Neural cell (in vitro differentiated cells): Measurements from ENCODE around the gene FABP7. TPM values are rescaled to one million over a fixed set of nuclear protein-coding genes. Genes with fewer than 3 reads are reported as not detected.

Experiments
- H2AFZ ChIP-seq: fragments of 200-600, 300-800 bp; sonication (generic), shearing (Covaris generic); 2 replicates; pipeline ENCODE4 v1.6.0; 2014; ENCODE audit warnings: low read depth, mild to moderate bottlenecking, antibody characterized with exemption, low read length, moderate library complexity
- H3F3A ChIP-seq: fragments of 200-600 bp; shearing (Covaris generic); 2 replicates; pipeline ENCODE4 v1.6.1; 2016; ENCODE audit warnings: mild to moderate bottlenecking, moderate library complexity, mixed read lengths, antibody characterized with exemption, low read length; ENCODE audit not compliant: insufficient read depth, poor library complexity, severe bottlenecking
- H3K27ac ChIP-seq: fragments of 200-600, 300-800 bp; sonication (generic), shearing (Covaris generic); 2 replicates; pipeline ENCODE4 v1.5.1; 2014; ENCODE audit warnings: mild to moderate bottlenecking, low read length, moderate library complexity
- H3K27me3 ChIP-seq: fragments of 300-800, 200-600 bp; sonication (generic), shearing (Covaris generic); 2 replicates; pipeline ENCODE4 v1.6.0; 2014; ENCODE audit warnings: mild to moderate bottlenecking, low read depth, low read length, moderate library complexity; ENCODE audit not compliant: insufficient read depth
- H3K36me3 ChIP-seq: fragments of 300-800, 200-600 bp; sonication (generic), shearing (Covaris generic); 2 replicates; pipeline ENCODE4 v1.5.1; 2014; ENCODE audit warnings: mild to moderate bottlenecking, antibody characterized with exemption, low read length, moderate library complexity; ENCODE audit not compliant: insufficient read depth
- H3K4me2 ChIP-seq: fragments of 300-800, 200-600 bp; sonication (generic), shearing (Covaris generic); 2 replicates; pipeline ENCODE4 v1.6.0; 2014; ENCODE audit warnings: mild to moderate bottlenecking, low read length
- H3K4me3 ChIP-seq: fragments of 300-800, 200-600 bp; sonication (generic), shearing (Covaris generic); 2 replicates; pipeline ENCODE4 v1.5.1; 2014; ENCODE audit warnings: mild to moderate bottlenecking, low read length, moderate library complexity
- H3K79me2 ChIP-seq: fragments of 200-600 bp; shearing (Covaris generic); replicated peaks from 2 replicates; pipeline ENCODE4 v1.6.0; 2014; ENCODE audit warnings: mild to moderate bottlenecking, low read length, moderate library complexity; ENCODE audit not compliant: insufficient read depth
- H3K9ac ChIP-seq: fragments of 300-800, 200-600 bp; sonication (generic), shearing (Covaris generic); 2 replicates; pipeline ENCODE4 v1.6.1; 2016; ENCODE audit warnings: mild to moderate bottlenecking, low read length, mixed read lengths
- H3K9me2 ChIP-seq: fragments of 200-600 bp; shearing (Covaris generic); 2 replicates; pipeline ENCODE4 v1.6.1; 2016; ENCODE audit warnings: mild to moderate bottlenecking, low read length, mixed read lengths; ENCODE audit not compliant: insufficient read depth
- H3K9me3 ChIP-seq: fragments of 200-600, 300-800 bp; sonication (generic), shearing (Covaris generic); 2 replicates; pipeline ENCODE4 v1.6.1; 2016; ENCODE audit warnings: mild to moderate bottlenecking, mixed run types, low read length, moderate library complexity, mixed read lengths
- H4K20me1 ChIP-seq: fragments of 200-600 bp; shearing (Covaris generic); 2 replicates; pipeline ENCODE4 v1.6.1; 2016; ENCODE audit warnings: mild to moderate bottlenecking, mixed run types; ENCODE audit not compliant: insufficient read depth
- EP300 ChIP-seq: fragments of 450-650 bp; conservative IDR thresholded peaks from 2 replicates; pipeline ENCODE4 v1.6.1; 2014; ENCODE audit warnings: antibody characterized with exemption, mild to moderate bottlenecking, moderate library complexity; ENCODE audit not compliant: poor library complexity, severe bottlenecking
- EZH2 ChIP-seq: fragments of 200-600, 300-800 bp; shearing (Covaris generic), sonication (generic); IDR thresholded peaks from 2 replicates; pipeline ENCODE4 v1.6.1; 2014; ENCODE audit warnings: antibody characterized with exemption, low read length, borderline replicate concordance, mild to moderate bottlenecking; ENCODE audit not compliant: insufficient read depth, poor library complexity, severe bottlenecking
- MXI1 ChIP-seq: fragments of 450-650 bp; conservative IDR thresholded peaks from 2 replicates; pipeline ENCODE4 v1.6.1; 2014; ENCODE audit warnings: antibody characterized with exemption, mild to moderate bottlenecking; ENCODE audit not compliant: poor library complexity, severe bottlenecking
- POLR2AphosphoS5 ChIP-seq: IDR thresholded peaks from 2 replicates; pipeline ENCODE4 v1.6.1; 2012
- RAD21 ChIP-seq: fragments of 450-650 bp; conservative IDR thresholded peaks from 2 replicates; pipeline ENCODE4 v1.6.1; 2014; ENCODE audit warnings: antibody characterized with exemption, mild to moderate bottlenecking, moderate library complexity
- SMC3 ChIP-seq: fragments of 450-650 bp; conservative IDR thresholded peaks from 2 replicates; pipeline ENCODE4 v1.6.1; 2014; ENCODE audit warnings: antibody characterized with exemption, mild to moderate bottlenecking, moderate library complexity; ENCODE audit not compliant: poor library complexity
- TAF1 ChIP-seq: IDR thresholded peaks from 2 replicates; pipeline ENCODE4 v1.6.1; 2012; ENCODE audit warnings: low read depth
- polyA plus RNA-seq: library from polyadenylated mRNA; depleted of rRNA; stranded (reverse); fragments of >200 nt; gene quantifications from 2 replicates; pipeline ENCODE4 v1.2.3, GENCODE V29; 2014
- TF ChIP-seq, protein P1 (sequence below): fragments of 450-650 bp; IDR thresholded peaks from 2 replicates; pipeline ENCODE4 v1.5.1; 2014; ENCODE audit warnings: antibody characterized with exemption, mild to moderate bottlenecking, moderate library complexity; ENCODE audit not compliant: poor library complexity, severe bottlenecking
- TF ChIP-seq, protein P2 (sequence below): IDR thresholded peaks from 2 replicates; pipeline ENCODE4 v1.6.1; 2012; ENCODE audit warnings: borderline replicate concordance

The FABP7 gene
- polyA plus RNA-seq, 1 donor from 2014 or later: 37.2 TPM

- H3K9me3 ChIP-seq: no peaks in the 10 kb centered on the region
- H3K79me2 ChIP-seq: no peaks in the 10 kb centered on the region
- no peak overlapping the region for H2AFZ ChIP-seq
- TF ChIP-seq SMC3 (no peak), EZH2 (no peak), POLR2AphosphoS5 (no peak), TAF1 (no peak), MXI1 (no peak), EP300 (no peak), RAD21 (no peak)
- TF ChIP-seq, protein P1, sequence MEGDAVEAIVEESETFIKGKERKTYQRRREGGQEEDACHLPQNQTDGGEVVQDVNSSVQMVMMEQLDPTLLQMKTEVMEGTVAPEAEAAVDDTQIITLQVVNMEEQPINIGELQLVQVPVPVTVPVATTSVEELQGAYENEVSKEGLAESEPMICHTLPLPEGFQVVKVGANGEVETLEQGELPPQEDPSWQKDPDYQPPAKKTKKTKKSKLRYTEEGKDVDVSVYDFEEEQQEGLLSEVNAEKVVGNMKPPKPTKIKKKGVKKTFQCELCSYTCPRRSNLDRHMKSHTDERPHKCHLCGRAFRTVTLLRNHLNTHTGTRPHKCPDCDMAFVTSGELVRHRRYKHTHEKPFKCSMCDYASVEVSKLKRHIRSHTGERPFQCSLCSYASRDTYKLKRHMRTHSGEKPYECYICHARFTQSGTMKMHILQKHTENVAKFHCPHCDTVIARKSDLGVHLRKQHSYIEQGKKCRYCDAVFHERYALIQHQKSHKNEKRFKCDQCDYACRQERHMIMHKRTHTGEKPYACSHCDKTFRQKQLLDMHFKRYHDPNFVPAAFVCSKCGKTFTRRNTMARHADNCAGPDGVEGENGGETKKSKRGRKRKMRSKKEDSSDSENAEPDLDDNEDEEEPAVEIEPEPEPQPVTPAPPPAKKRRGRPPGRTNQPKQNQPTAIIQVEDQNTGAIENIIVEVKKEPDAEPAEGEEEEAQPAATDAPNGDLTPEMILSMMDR: no peak
- no peaks in the 10 kb centered on the region for H3K9me2 ChIP-seq
- H3K36me3 ChIP-seq: no peaks in the 10 kb centered on the region
- H3K4me2 ChIP-seq: no peak overlapping the region
- H3K27me3 ChIP-seq: no peaks in the 10 kb centered on the region
- no peak overlapping the region for H3K9ac ChIP-seq
- no peak overlapping the region for H3K27ac ChIP-seq
- no peaks in the 10 kb centered on the region for H3F3A ChIP-seq
- H4K20me1 ChIP-seq: no peaks in the 10 kb centered on the region
- no peak overlapping the region for H3K4me3 ChIP-seq
Measured at GRCh38 chr6:122821095-122821494, 41.6 kb downstream of the FABP7 start.

DNA sequence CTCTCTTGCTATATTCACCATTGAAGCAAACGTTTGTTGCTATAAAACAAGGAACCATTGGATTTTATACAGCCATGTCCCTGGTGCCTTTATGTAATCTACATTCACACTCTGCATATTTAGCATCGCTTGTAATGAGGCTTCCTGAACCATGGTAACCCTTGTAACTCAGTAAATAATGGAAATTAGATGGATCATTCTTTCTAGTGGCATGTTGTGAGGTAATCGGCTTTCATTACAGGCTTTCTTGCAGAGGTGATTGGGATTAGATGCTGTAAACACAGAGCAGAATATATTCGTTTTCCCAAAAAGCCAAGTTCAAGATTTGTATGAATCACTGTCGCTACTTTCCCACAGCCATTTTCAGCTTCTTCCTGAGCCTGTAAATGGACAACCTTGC is 45.6 kb downstream of the FABP7 start:
- Histone ChIP-seq H4K20me1 (no peaks in the 10 kb centered on the region), H3K9me2 (no peaks in the 10 kb centered on the region), H2AFZ (no peak overlapping the region), H3K36me3 (no peaks in the 10 kb centered on the region), H3K4me2 (no peak overlapping the region), H3K79me2 (no peaks in the 10 kb centered on the region), H3F3A (no peaks in the 10 kb centered on the region), H3K4me3 (no peak overlapping the region), H3K9me3 (no peaks in the 10 kb centered on the region), H3K27me3 (no peaks in the 10 kb centered on the region), H3K27ac (no peak overlapping the region), H3K9ac (no peak overlapping the region)
- TF ChIP-seq POLR2AphosphoS5: no peak
- TF ChIP-seq MXI1: no peak
- TF ChIP-seq TAF1: no peak
- TF ChIP-seq SMC3: no peak
- no peak for TF ChIP-seq RAD21
- no peak for TF ChIP-seq EP300
- TF ChIP-seq EZH2: no peak
- TF ChIP-seq, protein P2, sequence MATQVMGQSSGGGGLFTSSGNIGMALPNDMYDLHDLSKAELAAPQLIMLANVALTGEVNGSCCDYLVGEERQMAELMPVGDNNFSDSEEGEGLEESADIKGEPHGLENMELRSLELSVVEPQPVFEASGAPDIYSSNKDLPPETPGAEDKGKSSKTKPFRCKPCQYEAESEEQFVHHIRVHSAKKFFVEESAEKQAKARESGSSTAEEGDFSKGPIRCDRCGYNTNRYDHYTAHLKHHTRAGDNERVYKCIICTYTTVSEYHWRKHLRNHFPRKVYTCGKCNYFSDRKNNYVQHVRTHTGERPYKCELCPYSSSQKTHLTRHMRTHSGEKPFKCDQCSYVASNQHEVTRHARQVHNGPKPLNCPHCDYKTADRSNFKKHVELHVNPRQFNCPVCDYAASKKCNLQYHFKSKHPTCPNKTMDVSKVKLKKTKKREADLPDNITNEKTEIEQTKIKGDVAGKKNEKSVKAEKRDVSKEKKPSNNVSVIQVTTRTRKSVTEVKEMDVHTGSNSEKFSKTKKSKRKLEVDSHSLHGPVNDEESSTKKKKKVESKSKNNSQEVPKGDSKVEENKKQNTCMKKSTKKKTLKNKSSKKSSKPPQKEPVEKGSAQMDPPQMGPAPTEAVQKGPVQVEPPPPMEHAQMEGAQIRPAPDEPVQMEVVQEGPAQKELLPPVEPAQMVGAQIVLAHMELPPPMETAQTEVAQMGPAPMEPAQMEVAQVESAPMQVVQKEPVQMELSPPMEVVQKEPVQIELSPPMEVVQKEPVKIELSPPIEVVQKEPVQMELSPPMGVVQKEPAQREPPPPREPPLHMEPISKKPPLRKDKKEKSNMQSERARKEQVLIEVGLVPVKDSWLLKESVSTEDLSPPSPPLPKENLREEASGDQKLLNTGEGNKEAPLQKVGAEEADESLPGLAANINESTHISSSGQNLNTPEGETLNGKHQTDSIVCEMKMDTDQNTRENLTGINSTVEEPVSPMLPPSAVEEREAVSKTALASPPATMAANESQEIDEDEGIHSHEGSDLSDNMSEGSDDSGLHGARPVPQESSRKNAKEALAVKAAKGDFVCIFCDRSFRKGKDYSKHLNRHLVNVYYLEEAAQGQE: no peak
- TF ChIP-seq, protein P1: no peak
